ENCODE results near the gene LUC7L3. TPM values are rescaled to one million over a fixed set of nuclear protein-coding genes. Genes with fewer than 3 reads are reported as not detected.
"Not testable (repeated sequence)": the region's sequence is repeated elsewhere in the genome, so short reads cannot be mapped to it uniquely, and the experiment has no call there.

The LUC7L3 gene
- total RNA-seq, 1 experiment from 2014 or later, result 108 TPM

DNA sequence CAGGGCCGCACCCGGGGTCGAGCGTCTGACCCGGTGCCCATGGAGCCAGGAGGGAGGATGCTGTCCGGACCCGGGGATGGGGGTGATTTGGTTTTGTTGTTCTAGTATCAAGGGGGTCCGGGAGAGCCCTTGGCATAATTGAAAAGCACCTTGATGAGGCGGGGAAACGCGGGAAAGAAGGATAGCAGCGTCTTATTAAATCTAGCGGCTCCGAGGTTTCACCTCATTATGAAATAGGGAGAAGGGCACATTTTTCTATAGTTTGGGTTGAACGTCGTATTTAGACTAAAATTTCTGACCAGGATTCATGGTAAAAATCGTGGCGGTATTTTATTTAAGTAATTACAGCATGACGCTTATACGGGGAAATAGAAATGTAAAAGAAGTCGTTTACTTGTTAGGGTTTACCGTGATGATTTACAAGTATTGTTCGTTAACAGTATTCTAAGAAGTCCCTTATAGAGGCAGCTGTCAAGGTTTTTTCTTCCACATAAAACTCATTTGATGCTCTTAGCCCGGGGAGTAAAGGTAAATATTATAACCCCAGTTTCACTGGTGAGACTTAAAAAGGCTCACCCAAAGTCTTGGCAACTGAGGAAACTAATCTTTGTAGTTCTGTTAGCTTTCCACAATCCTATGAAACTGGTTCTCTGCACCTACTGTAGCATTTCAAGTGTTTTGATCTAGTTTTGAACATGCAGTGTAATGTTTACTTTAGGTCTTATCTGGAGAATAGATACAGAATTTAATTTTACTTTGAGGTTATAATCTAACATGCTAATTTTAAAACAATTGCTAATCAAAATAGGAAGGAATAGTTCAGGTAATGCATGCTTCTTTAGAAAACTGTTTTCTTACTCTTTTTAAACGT, 756 bp downstream of the LUC7L3 start:
- peaks cover 6% of the 10 kb centered on the region for H3K4me1 Mint-ChIP-seq (ENCODE audit: insufficient read depth, unreplicated experiment)
- H3K4me3 Mint-ChIP-seq (ENCODE audit: unreplicated experiment), result peak overlapping the region; percentile 96
- POLR2A ChIA-PET, result interaction anchor here (0.6 to 2.0 kb wide), 19 partner anchors 9 to 398 kb away, joined by 3 to 67 read pairs (median 4); partner anchors contain the start of gene ANKRD40
- CTCF ChIA-PET, result no interaction called here
- BruUV-seq (replicated peaks), result TSS peak; percentile 55
- H3K36me3 Mint-ChIP-seq (ENCODE audit: insufficient read depth, unreplicated experiment), result peaks cover 13% of the 10 kb centered on the region
- DNase-seq (ENCODE audit: unreplicated experiment), result peak; percentile 33
- TF ChIP-seq, protein P1, sequence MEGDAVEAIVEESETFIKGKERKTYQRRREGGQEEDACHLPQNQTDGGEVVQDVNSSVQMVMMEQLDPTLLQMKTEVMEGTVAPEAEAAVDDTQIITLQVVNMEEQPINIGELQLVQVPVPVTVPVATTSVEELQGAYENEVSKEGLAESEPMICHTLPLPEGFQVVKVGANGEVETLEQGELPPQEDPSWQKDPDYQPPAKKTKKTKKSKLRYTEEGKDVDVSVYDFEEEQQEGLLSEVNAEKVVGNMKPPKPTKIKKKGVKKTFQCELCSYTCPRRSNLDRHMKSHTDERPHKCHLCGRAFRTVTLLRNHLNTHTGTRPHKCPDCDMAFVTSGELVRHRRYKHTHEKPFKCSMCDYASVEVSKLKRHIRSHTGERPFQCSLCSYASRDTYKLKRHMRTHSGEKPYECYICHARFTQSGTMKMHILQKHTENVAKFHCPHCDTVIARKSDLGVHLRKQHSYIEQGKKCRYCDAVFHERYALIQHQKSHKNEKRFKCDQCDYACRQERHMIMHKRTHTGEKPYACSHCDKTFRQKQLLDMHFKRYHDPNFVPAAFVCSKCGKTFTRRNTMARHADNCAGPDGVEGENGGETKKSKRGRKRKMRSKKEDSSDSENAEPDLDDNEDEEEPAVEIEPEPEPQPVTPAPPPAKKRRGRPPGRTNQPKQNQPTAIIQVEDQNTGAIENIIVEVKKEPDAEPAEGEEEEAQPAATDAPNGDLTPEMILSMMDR (IDR thresholded peaks at IDR 0.05; ENCODE audit: unreplicated experiment), result no peak
- peak overlapping the region; percentile 99 for H3K27ac Mint-ChIP-seq (ENCODE audit: low read depth, unreplicated experiment)
- H3K9me3 Mint-ChIP-seq (ENCODE audit: unreplicated experiment), result no peaks in the 10 kb centered on the region
- H3K27me3 Mint-ChIP-seq (ENCODE audit: insufficient read depth, unreplicated experiment), result no peaks in the 10 kb centered on the region
- intact Hi-C loops (cut with micrococcal nuclease), result loop anchor here (1.0 kb wide), 1 partner anchor 12 kb away; no protein-coding TSS in a partner anchor

DNA sequence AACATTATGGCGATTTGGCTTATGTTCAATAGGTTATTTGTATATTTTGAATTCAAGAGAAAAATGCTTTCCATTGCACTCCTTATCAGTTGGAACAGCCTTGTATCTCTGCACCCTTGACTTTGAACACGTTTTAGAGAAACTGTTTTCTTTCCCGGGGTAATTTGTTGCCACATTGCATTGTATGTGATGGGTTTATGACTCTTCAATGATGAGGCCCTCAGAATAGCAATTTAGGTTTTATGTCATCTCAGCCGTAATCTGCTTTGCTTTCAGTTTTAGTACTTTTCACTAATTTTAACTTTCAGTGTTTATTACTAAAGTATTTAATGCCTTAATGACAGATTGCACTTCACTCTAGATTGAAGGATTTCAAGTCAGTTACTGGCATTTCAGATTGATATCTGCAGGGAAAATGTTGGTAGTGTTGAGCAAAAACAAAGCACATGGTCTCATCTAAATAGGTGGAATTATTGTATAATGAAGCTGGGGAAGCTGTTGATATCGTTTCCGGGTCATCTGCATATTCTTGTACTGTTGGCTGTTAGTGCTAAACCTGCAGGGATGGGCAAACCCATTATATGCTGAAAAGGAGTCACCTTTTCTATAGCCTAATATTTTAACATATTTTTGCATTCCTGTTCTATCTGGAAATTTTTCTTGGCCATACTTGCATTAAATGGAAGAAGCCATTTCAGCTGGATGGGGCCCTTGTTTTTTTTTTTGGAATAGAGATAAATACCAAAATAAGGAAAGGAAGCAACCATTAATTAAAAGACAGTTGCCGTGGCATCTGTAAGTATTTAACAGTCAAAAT, 2.0 kb downstream of the LUC7L3 start:
- peaks cover 13% of the 10 kb centered on the region for H3K36me3 Mint-ChIP-seq (ENCODE audit: insufficient read depth, unreplicated experiment)
- H3K27ac Mint-ChIP-seq (ENCODE audit: low read depth, unreplicated experiment), result peak overlapping the region; percentile 99

DNA sequence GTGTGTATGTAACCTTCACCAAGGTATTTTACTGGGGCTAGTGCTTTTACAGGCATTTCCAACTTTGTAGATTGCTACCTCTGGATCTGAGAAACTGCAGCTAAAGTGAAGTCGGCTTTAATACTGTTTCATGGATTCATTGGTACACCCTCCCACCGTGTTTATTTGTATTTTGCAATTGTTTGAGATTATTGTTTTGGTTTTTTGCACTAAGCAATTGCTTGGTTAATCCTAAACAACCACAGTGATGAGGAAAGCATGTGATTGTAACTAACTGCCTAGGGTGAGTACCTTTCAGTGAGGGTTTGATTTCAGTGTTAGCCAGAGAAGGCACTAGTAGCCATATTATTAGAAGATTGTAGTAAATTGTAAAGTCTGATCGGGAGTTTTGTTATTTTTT, 3.3 kb downstream of the LUC7L3 start:
- ChIA-PET POLR2A (interaction anchor here (1.2 kb wide), 1 partner anchor 45 kb away, joined by 6 read pairs; no protein-coding TSS in a partner anchor), CTCF (no interaction called here)
- DNase-seq (ENCODE audit: unreplicated experiment), result no peak
- no TSS peak for BruUV-seq (replicated peaks)
- peaks cover 14% of the 10 kb centered on the region for H3K4me1 Mint-ChIP-seq (ENCODE audit: insufficient read depth, unreplicated experiment)
- TF ChIP-seq, protein P1 (IDR thresholded peaks at IDR 0.05; ENCODE audit: unreplicated experiment), result no peak
- no peaks in the 10 kb centered on the region for H3K9me3 Mint-ChIP-seq (ENCODE audit: unreplicated experiment)
- peaks cover 13% of the 10 kb centered on the region for H3K36me3 Mint-ChIP-seq (ENCODE audit: insufficient read depth, unreplicated experiment)
- H3K27ac Mint-ChIP-seq (ENCODE audit: low read depth, unreplicated experiment), result peak overlapping the region; percentile 59
- intact Hi-C loops (cut with micrococcal nuclease), result no loop called here
- no peaks in the 10 kb centered on the region for H3K27me3 Mint-ChIP-seq (ENCODE audit: insufficient read depth, unreplicated experiment)
- H3K4me3 Mint-ChIP-seq (ENCODE audit: unreplicated experiment), result peak overlapping the region; percentile 96

More for the DNA sequence above, 2.0 kb downstream of the LUC7L3 start:
- ChIA-PET CTCF (no interaction called here), POLR2A (interaction anchor here (0.5 to 1.5 kb wide), 7 partner anchors 13 to 233 kb away, joined by 3 to 22 read pairs (median 5); partner anchors contain the start of genes ANKRD40 and TOB1)
- BruUV-seq (replicated peaks), result no TSS peak
- H3K4me1 Mint-ChIP-seq (ENCODE audit: insufficient read depth, unreplicated experiment), result peaks cover 6% of the 10 kb centered on the region
- intact Hi-C loops (cut with micrococcal nuclease), result no loop called here
- H3K27me3 Mint-ChIP-seq (ENCODE audit: insufficient read depth, unreplicated experiment), result no peaks in the 10 kb centered on the region
- TF ChIP-seq, protein P1 (IDR thresholded peaks at IDR 0.05; ENCODE audit: unreplicated experiment), result no peak
- DNase-seq (ENCODE audit: unreplicated experiment), result peak; percentile 34
- H3K9me3 Mint-ChIP-seq (ENCODE audit: unreplicated experiment), result no peaks in the 10 kb centered on the region
- H3K4me3 Mint-ChIP-seq (ENCODE audit: unreplicated experiment), result peak overlapping the region; percentile 96

DNA sequence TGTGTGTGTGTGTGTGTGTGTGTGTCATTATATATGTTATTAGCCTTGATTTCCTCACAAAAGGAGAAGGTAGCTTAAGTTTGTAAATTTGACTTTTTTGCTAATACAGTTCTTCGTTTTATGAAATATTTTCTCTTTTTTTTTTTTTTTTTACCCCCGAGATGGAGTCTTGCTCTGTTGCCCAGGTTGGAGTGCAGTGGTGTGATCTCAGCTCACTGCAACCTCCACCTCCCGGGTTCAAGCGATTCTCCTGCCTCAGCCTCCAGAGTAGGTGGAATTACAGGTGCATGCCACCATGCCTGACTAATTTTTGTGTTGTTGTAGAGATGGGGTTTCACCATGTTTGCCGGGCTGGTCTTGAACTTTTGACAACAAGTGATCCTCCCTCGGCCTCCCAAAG, 5.2 kb downstream of the LUC7L3 start:
- H3K36me3 Mint-ChIP-seq (ENCODE audit: insufficient read depth, unreplicated experiment); H3K9me3 Mint-ChIP-seq (ENCODE audit: unreplicated experiment); DNase-seq (ENCODE audit: unreplicated experiment); H3K27ac Mint-ChIP-seq (ENCODE audit: low read depth, unreplicated experiment); BruUV-seq (replicated peaks); H3K27me3 Mint-ChIP-seq (ENCODE audit: insufficient read depth, unreplicated experiment); POLR2A ChIA-PET; intact Hi-C loops (cut with micrococcal nuclease); H3K4me3 Mint-ChIP-seq (ENCODE audit: unreplicated experiment): not testable (repeated sequence)
- peaks cover 15% of the 10 kb centered on the region for H3K4me1 Mint-ChIP-seq (ENCODE audit: insufficient read depth, unreplicated experiment)
- CTCF ChIA-PET, result interaction anchor here (0.6 to 0.7 kb wide), 3 partner anchors 26 to 248 kb away, joined by 3 to 5 read pairs (median 3); no protein-coding TSS in a partner anchor

All from MCF 10A (cell line).